H1 (cell line): Measurements from ENCODE around the gene LCN15. TPM values are rescaled to one million over a fixed set of nuclear protein-coding genes. Genes with fewer than 3 reads are reported as not detected.

ENCODE experiments used
- CTCF ChIA-PET: fragments of 300-600 bp; sonication (Branson Sonifier 250); formaldehyde crosslinking; loops from one replicate; lab custom pipeline; 2021; ENCODE audit not compliant: partially characterized antibody; lab: Charles Lee
- POLR2A ChIA-PET: fragments of 300-600 bp; sonication (Branson Sonifier 250); formaldehyde crosslinking; loops from one replicate; lab custom pipeline; 2021; ENCODE audit warnings: inconsistent platforms; ENCODE audit not compliant: partially characterized antibody; lab: Charles Lee
- DNase-seq, 2 experiments: peaks; one replicate each; pipeline versions ENCODE4 v3.0.0 to v3.0.0-alpha.2; 2010 to 2022; ENCODE audit warnings: low spot score in 2 of 2, low read depth in 1 of 2, mixed read lengths in 1 of 2
- FAIRE-seq: peaks from 2 replicates; lab custom pipeline; 2011; peaks lifted over from hg19 to GRCh38; lab: Jason Lieb, UNC
- H2AFZ ChIP-seq: 2 replicates; pipeline ENCODE4 v1.8.1; 2012; ENCODE audit warnings: low read length, inconsistent platforms
- H2AK5ac ChIP-seq: 2 replicates; pipeline ENCODE4 v1.6.1; 2013; ENCODE audit warnings: low read depth, low read length
- H2BK120ac ChIP-seq: replicated peaks from 2 replicates; pipeline ENCODE3; 2013; ENCODE audit warnings: low read depth, low read length, inconsistent platforms
- H2BK12ac ChIP-seq: 2 replicates; pipeline ENCODE4 v1.6.1; 2013; ENCODE audit warnings: low read depth, low read length
- H2BK15ac ChIP-seq: 2 replicates; pipeline ENCODE4 v1.6.1; 2013; ENCODE audit warnings: low read length
- H2BK20ac ChIP-seq: 2 replicates; pipeline ENCODE4 v1.6.1; 2013; ENCODE audit warnings: low read length
- H2BK5ac ChIP-seq: 2 replicates; pipeline ENCODE4 v1.6.1; 2013; ENCODE audit warnings: low read depth, low read length
- H3K14ac ChIP-seq: 2 replicates; pipeline ENCODE4 v1.6.1; 2013; ENCODE audit warnings: inconsistent platforms; ENCODE audit not compliant: insufficient read length
- H3K18ac ChIP-seq: 2 replicates; pipeline ENCODE4 v1.6.1; 2013; ENCODE audit warnings: low read length; ENCODE audit errors: extremely low read depth
- H3K23ac ChIP-seq: 2 replicates; pipeline ENCODE4 v1.6.1; 2013; ENCODE audit warnings: inconsistent platforms; ENCODE audit not compliant: insufficient read length
- H3K23me2 ChIP-seq: 2 replicates; pipeline ENCODE4 v1.6.1; 2013; ENCODE audit warnings: low read depth, low read length
- H3K27ac ChIP-seq: 2 replicates; pipeline ENCODE4 v1.6.1; 2011; ENCODE audit warnings: low read depth, low read length, inconsistent platforms
- H3K27me3 ChIP-seq, 4 experiments: replicated peaks in 1 of 4; 1 replicate in 1 of 4; 2 replicates in 3 of 4; pipeline versions ENCODE4 v1.6.1 to v1.8.1; 2011 to 2013; ENCODE audit warnings: low read length in 3 of 4, mild to moderate bottlenecking in 3 of 4, inconsistent platforms in 2 of 4, mixed read lengths in 2 of 4, moderate library complexity in 1 of 4; ENCODE audit not compliant: control insufficient read depth in 3 of 4, insufficient read depth in 3 of 4; ENCODE audit errors: extremely low read depth in 1 of 4
- H3K36me3 ChIP-seq, 4 experiments: 2 replicates each; pipeline versions ENCODE4 v1.6.1 to v1.8.1; 2011 to 2013; ENCODE audit warnings: mild to moderate bottlenecking in 4 of 4, low read length in 3 of 4, moderate library complexity in 2 of 4, control low read depth in 1 of 4, inconsistent platforms in 1 of 4; ENCODE audit not compliant: insufficient read depth in 4 of 4, control insufficient read depth in 2 of 4
- H3K4ac ChIP-seq: replicated peaks from 2 replicates; pipeline ENCODE3; 2013; ENCODE audit warnings: low read length, low read depth, mixed read lengths, inconsistent platforms; ENCODE audit not compliant: insufficient read length
- H3K4me1 ChIP-seq, 4 experiments: replicated peaks in 1 of 4; 1 replicate in 1 of 4; 2 replicates in 3 of 4; pipeline versions ENCODE4 v1.6.1 to v1.8.1; 2011 to 2013; ENCODE audit warnings: low read length in 3 of 4, inconsistent platforms in 2 of 4, mixed read lengths in 1 of 4; ENCODE audit not compliant: insufficient read depth in 4 of 4, control insufficient read depth in 3 of 4
- H3K4me2 ChIP-seq, 2 experiments: 2 replicates each; pipeline versions ENCODE4 v1.6.1 to v1.8.1; 2011 to 2013; ENCODE audit warnings: low read depth in 2 of 2, low read length in 2 of 2, control low read depth in 1 of 2, inconsistent platforms in 1 of 2, mild to moderate bottlenecking in 1 of 2; ENCODE audit not compliant: insufficient read depth in 1 of 2
- H3K4me3 ChIP-seq, 4 experiments: fragments of 200-600, 300-600 bp in 1 of 4; sonication (generic), shearing (Covaris generic), sonication (Bioruptor Twin) in 1 of 4; 2 replicates each; pipeline versions ENCODE4 v1.5.1 to v1.8.1; 2011 to 2016; ENCODE audit warnings: low read length in 4 of 4, low read depth in 3 of 4, control low read depth in 2 of 4, inconsistent platforms in 2 of 4, mild to moderate bottlenecking in 2 of 4, mixed read lengths in 1 of 4, moderate library complexity in 1 of 4; ENCODE audit not compliant: insufficient read depth in 2 of 4; ENCODE audit errors: extremely low read depth in 1 of 4
- H3K56ac ChIP-seq: replicated peaks from 2 replicates; pipeline ENCODE3; 2013; ENCODE audit warnings: low read depth, mild to moderate bottlenecking, mixed read lengths, low read length, inconsistent platforms; ENCODE audit not compliant: insufficient read length
- H3K79me1 ChIP-seq: 2 replicates; pipeline ENCODE4 v1.6.1; 2013; ENCODE audit warnings: low read depth, low read length, control low read depth
- H3K79me2 ChIP-seq, 2 experiments: 2 replicates each; pipeline versions ENCODE4 v1.6.1 to v1.8.1; 2012 to 2013; ENCODE audit warnings: low read length in 2 of 2, mild to moderate bottlenecking in 2 of 2, inconsistent platforms in 1 of 2; ENCODE audit not compliant: insufficient read depth in 2 of 2, control insufficient read depth in 1 of 2
- H3K9ac ChIP-seq, 4 experiments: replicated peaks in 1 of 4; 1 replicate in 1 of 4; 2 replicates in 3 of 4; pipeline versions ENCODE4 v1.6.1 to v1.8.1; 2011 to 2013; ENCODE audit warnings: low read depth in 3 of 4, low read length in 3 of 4, control low read depth in 2 of 4, mild to moderate bottlenecking in 2 of 4, moderate library complexity in 2 of 4, inconsistent platforms in 1 of 4; ENCODE audit errors: extremely low read depth in 1 of 4
- H3K9me3 ChIP-seq, 2 experiments: 2 replicates each; pipeline versions ENCODE4 v1.6.1 to v1.8.1; 2012 to 2013; ENCODE audit warnings: mild to moderate bottlenecking in 2 of 2, moderate library complexity in 2 of 2, control low read depth in 1 of 2, inconsistent platforms in 1 of 2, low read depth in 1 of 2, low read length in 1 of 2, mixed read lengths in 1 of 2; ENCODE audit not compliant: insufficient read depth in 2 of 2
- H4K20me1 ChIP-seq, 2 experiments: replicated peaks in 1 of 2; 2 replicates each; pipeline versions ENCODE3 to v1.8.1; 2011 to 2013; ENCODE audit warnings: inconsistent platforms in 2 of 2, low read length in 2 of 2, mild to moderate bottlenecking in 1 of 2; ENCODE audit not compliant: insufficient read depth in 2 of 2, control insufficient read depth in 1 of 2
- H4K5ac ChIP-seq: 2 replicates; pipeline ENCODE4 v1.6.1; 2013; ENCODE audit warnings: low read length, low read depth, mixed read lengths, inconsistent platforms; ENCODE audit not compliant: insufficient read length
- H4K8ac ChIP-seq: 2 replicates; pipeline ENCODE4 v1.8.0; 2013; ENCODE audit warnings: mild to moderate bottlenecking, moderate library complexity, low read length, inconsistent platforms; ENCODE audit not compliant: insufficient read depth; ENCODE audit errors: extremely low read depth
- H4K91ac ChIP-seq: replicated peaks from 2 replicates; pipeline ENCODE3; 2013; ENCODE audit warnings: low read length, mixed read lengths, inconsistent platforms; ENCODE audit not compliant: insufficient read length
- FOSL1 ChIP-seq: IDR thresholded peaks from 2 replicates; pipeline ENCODE4 v1.6.1; 2011; ENCODE audit warnings: mild to moderate bottlenecking, low read depth, low read length, moderate library complexity; ENCODE audit not compliant: insufficient read depth
- KDM5A ChIP-seq: fragments of 200-600 bp; IDR thresholded peaks from 2 replicates; pipeline ENCODE4 v1.7.1; 2012; ENCODE audit warnings: mild to moderate bottlenecking, low read length, inconsistent platforms, mixed read lengths
- POU5F1 ChIP-seq: IDR thresholded peaks from 2 replicates; pipeline ENCODE4 v1.6.1; 2011; ENCODE audit warnings: low read depth, mild to moderate bottlenecking, low read length, moderate library complexity
- polyA plus RNA-seq, 7 experiments: library from polyadenylated mRNA; depleted of rRNA in 3 of 7; stranded (reverse) in 5 of 7; unstranded in 2 of 7; fragments of >200 nt in 5 of 7; fragments of 200-250 nt in 2 of 7; gene quantifications; 1 replicate in 5 of 7; 2 replicates in 1 of 7; 4 replicates in 1 of 7; pipeline versions ENCODE4 v1.2.1 to v1.2.3, GENCODE V29; 2011 to 2013; ENCODE audit warnings: missing spikeins in 2 of 7, mixed read lengths in 2 of 7
- total RNA-seq: library from RNA; stranded (reverse); fragmentation: NEBNext Ultra II Directional; extraction: Animal tissue kit (Norgen Biotek cat#: 25700); gene quantifications from 2 replicates; pipeline ENCODE4 v1.2.1, GENCODE V29; 2021

The LCN15 gene
- total and polyA plus RNA-seq, 2 of the 8 experiments (the other 6 are each of a cell fraction or from before 2014, with no cell fraction given): 0.08 to 0.47 TPM

GRCh38 chr9:136751814-136752213, 12.5 kb downstream of the LCN15 start:
- Histone ChIP-seq H3K18ac (no peak overlapping the region), H2BK5ac (no peak overlapping the region), H4K5ac (no peak overlapping the region), H3K4me2 (no peak overlapping the region), H2BK120ac (no peak overlapping the region), H3K79me1 (no peaks in the 10 kb centered on the region), H3K4ac (no peak overlapping the region), H3K23me2 (no peaks in the 10 kb centered on the region; the same call in 1 of the 2 replicates), H3K4me3 (no peak overlapping the region), H2BK20ac (no peak overlapping the region), H3K9ac (no peak overlapping the region), H3K27ac (no peak overlapping the region), H3K36me3 (no peaks in the 10 kb centered on the region), H2BK12ac (no peak overlapping the region), H2AK5ac (no peak overlapping the region), H4K91ac (no peak overlapping the region), H2BK15ac (no peak overlapping the region), H3K23ac (no peak overlapping the region), H3K4me1 (peaks cover 0 to 2% (median 0%) of the 10 kb centered on the region in 4 experiments; a peak in 2 of 7 replicates), H3K14ac (no peak overlapping the region), H3K27me3 (no peaks in the 10 kb centered on the region), H3K79me2 (no peaks in the 10 kb centered on the region), H3K9me3 (peaks cover 3 to 12% of the 10 kb centered on the region in 2 experiments; a peak in 1 of 4 replicates), H3K56ac (no peak overlapping the region), H4K8ac (no peak overlapping the region), H2AFZ (no peak overlapping the region), H4K20me1 (no peaks in the 10 kb centered on the region)
- DNase-seq (no peak), FAIRE-seq (no peak)
- ChIA-PET POLR2A (interaction anchor here (0.9 kb wide), 1 partner anchor 23 kb away, joined by 3 read pairs; no protein-coding TSS in a partner anchor), CTCF (interaction anchor here (1.3 to 1.7 kb wide), 4 partner anchors 10 to 278 kb away, joined by 3 to 4 read pairs (median 4); no protein-coding TSS in a partner anchor)
- TF ChIP-seq KDM5A: no peak
- no peak for TF ChIP-seq FOSL1
- no peak for TF ChIP-seq POU5F1
